ENCODE results near the gene CCSER1. TPM values are rescaled to one million over a fixed set of nuclear protein-coding genes. Genes with fewer than 3 reads are reported as not detected.

CCSER1 gene
- polyA plus RNA-seq, 1 donor from 2014 or later, result 20.8 TPM

GRCh38 chr4:90586799-90587198 is 459.6 kb downstream of the CCSER1 start:
- TF ChIP-seq EZH2 (IDR thresholded peaks at IDR 0.05; ENCODE audit: borderline replicate concordance, insufficient read depth, low read length, poor library complexity, severe bottlenecking), result no peak
- TF ChIP-seq RAD21 (conservative IDR thresholded peaks at IDR 0.05), result no peak
- TF ChIP-seq, protein P1, sequence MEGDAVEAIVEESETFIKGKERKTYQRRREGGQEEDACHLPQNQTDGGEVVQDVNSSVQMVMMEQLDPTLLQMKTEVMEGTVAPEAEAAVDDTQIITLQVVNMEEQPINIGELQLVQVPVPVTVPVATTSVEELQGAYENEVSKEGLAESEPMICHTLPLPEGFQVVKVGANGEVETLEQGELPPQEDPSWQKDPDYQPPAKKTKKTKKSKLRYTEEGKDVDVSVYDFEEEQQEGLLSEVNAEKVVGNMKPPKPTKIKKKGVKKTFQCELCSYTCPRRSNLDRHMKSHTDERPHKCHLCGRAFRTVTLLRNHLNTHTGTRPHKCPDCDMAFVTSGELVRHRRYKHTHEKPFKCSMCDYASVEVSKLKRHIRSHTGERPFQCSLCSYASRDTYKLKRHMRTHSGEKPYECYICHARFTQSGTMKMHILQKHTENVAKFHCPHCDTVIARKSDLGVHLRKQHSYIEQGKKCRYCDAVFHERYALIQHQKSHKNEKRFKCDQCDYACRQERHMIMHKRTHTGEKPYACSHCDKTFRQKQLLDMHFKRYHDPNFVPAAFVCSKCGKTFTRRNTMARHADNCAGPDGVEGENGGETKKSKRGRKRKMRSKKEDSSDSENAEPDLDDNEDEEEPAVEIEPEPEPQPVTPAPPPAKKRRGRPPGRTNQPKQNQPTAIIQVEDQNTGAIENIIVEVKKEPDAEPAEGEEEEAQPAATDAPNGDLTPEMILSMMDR (IDR thresholded peaks at IDR 0.05; ENCODE audit: poor library complexity, severe bottlenecking), result no peak
- TF ChIP-seq, protein P2, sequence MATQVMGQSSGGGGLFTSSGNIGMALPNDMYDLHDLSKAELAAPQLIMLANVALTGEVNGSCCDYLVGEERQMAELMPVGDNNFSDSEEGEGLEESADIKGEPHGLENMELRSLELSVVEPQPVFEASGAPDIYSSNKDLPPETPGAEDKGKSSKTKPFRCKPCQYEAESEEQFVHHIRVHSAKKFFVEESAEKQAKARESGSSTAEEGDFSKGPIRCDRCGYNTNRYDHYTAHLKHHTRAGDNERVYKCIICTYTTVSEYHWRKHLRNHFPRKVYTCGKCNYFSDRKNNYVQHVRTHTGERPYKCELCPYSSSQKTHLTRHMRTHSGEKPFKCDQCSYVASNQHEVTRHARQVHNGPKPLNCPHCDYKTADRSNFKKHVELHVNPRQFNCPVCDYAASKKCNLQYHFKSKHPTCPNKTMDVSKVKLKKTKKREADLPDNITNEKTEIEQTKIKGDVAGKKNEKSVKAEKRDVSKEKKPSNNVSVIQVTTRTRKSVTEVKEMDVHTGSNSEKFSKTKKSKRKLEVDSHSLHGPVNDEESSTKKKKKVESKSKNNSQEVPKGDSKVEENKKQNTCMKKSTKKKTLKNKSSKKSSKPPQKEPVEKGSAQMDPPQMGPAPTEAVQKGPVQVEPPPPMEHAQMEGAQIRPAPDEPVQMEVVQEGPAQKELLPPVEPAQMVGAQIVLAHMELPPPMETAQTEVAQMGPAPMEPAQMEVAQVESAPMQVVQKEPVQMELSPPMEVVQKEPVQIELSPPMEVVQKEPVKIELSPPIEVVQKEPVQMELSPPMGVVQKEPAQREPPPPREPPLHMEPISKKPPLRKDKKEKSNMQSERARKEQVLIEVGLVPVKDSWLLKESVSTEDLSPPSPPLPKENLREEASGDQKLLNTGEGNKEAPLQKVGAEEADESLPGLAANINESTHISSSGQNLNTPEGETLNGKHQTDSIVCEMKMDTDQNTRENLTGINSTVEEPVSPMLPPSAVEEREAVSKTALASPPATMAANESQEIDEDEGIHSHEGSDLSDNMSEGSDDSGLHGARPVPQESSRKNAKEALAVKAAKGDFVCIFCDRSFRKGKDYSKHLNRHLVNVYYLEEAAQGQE (IDR thresholded peaks at IDR 0.05; ENCODE audit: borderline replicate concordance), result no peak
- TF ChIP-seq EP300 (conservative IDR thresholded peaks at IDR 0.05; ENCODE audit: poor library complexity, severe bottlenecking), result no peak
- no peak for TF ChIP-seq POLR2AphosphoS5 (IDR thresholded peaks at IDR 0.05)
- no peak overlapping the region for H3K4me2 ChIP-seq (ENCODE audit: low read length)
- no peak overlapping the region for H3K9ac ChIP-seq (ENCODE audit: low read length)
- H3K9me3 ChIP-seq (ENCODE audit: low read length), result no peaks in the 10 kb centered on the region
- H3K4me3 ChIP-seq (ENCODE audit: low read length), result no peak overlapping the region
- no peaks in the 10 kb centered on the region for H4K20me1 ChIP-seq (ENCODE audit: insufficient read depth)
- H2AFZ ChIP-seq (ENCODE audit: low read depth, low read length), result no peak overlapping the region
- H3K9me2 ChIP-seq (ENCODE audit: insufficient read depth, low read length), result no peaks in the 10 kb centered on the region
- H3K36me3 ChIP-seq (ENCODE audit: insufficient read depth, low read length), result no peaks in the 10 kb centered on the region
- H3K27me3 ChIP-seq (ENCODE audit: insufficient read depth, low read depth, low read length), result no peaks in the 10 kb centered on the region
- H3F3A ChIP-seq (ENCODE audit: insufficient read depth, low read length, poor library complexity, severe bottlenecking), result no peaks in the 10 kb centered on the region
- H3K79me2 ChIP-seq (replicated peaks; ENCODE audit: insufficient read depth, low read length), result no peaks in the 10 kb centered on the region
- H3K27ac ChIP-seq (ENCODE audit: low read length), result no peak overlapping the region

DNA sequence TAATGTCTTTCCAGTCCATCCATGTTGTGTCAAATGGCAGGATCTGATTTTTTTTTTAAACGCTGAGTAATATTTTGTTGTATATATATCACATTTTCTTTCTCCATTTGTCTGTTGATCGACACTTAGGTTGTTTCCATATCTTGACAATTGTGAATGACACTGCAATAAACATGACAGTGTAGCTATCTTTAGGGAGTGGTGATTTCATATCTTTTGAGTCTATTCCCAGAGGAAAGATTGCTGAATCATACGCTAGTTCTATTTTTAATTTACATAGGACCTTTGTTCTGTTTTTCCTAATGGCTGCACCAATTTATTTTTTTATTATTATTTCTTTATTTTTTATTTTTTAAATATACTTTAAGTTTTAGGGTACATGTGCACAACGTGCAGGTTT is 470.7 kb downstream of the CCSER1 start:
- no peak overlapping the region for H3K4me2 ChIP-seq (ENCODE audit: low read length)
- H3K4me3 ChIP-seq (ENCODE audit: low read length), result no peak overlapping the region
- no peaks in the 10 kb centered on the region for H4K20me1 ChIP-seq (ENCODE audit: insufficient read depth)
- no peak overlapping the region for H3K9ac ChIP-seq (ENCODE audit: low read length)
- H3K9me3 ChIP-seq (ENCODE audit: low read length), result no peaks in the 10 kb centered on the region
- H3K79me2 ChIP-seq (replicated peaks; ENCODE audit: insufficient read depth, low read length), result no peaks in the 10 kb centered on the region
- H3K36me3 ChIP-seq (ENCODE audit: insufficient read depth, low read length), result no peaks in the 10 kb centered on the region
- no peak overlapping the region for H2AFZ ChIP-seq (ENCODE audit: low read depth, low read length)
- H3K27ac ChIP-seq (ENCODE audit: low read length), result no peak overlapping the region
- TF ChIP-seq POLR2AphosphoS5 (IDR thresholded peaks at IDR 0.05), result peak; percentile 15
- TF ChIP-seq SMC3 (conservative IDR thresholded peaks at IDR 0.05; ENCODE audit: poor library complexity), result no peak
- H3K9me2 ChIP-seq (ENCODE audit: insufficient read depth, low read length), result no peaks in the 10 kb centered on the region
- H3K27me3 ChIP-seq (ENCODE audit: insufficient read depth, low read depth, low read length), result no peaks in the 10 kb centered on the region
- no peaks in the 10 kb centered on the region for H3F3A ChIP-seq (ENCODE audit: insufficient read depth, low read length, poor library complexity, severe bottlenecking)

DNA sequence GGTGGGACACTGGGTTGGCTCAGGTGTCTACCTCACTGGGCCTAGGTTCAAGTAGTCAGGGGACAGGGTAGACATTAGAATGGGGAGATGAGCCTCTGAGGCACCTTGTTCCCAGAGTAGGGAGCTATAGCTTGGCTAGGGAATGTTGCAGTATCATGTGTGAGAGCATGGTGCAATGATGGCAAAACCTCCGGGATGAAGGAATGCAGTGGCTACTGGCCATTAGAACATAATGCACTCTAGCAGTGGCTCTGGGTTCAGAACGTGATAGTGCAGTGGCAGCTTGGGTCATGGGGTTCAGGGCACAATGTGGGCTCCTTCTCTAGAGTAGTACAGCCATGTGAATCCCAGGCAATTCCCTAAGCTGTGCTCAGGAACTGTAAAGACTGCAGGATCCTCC is 471.5 kb downstream of the CCSER1 start:
- Histone ChIP-seq H3F3A (ENCODE audit: insufficient read depth, low read length, poor library complexity, severe bottlenecking) (no peaks in the 10 kb centered on the region), H3K9me3 (ENCODE audit: low read length) (no peaks in the 10 kb centered on the region), H3K36me3 (ENCODE audit: insufficient read depth, low read length) (no peaks in the 10 kb centered on the region), H3K9ac (ENCODE audit: low read length) (no peak overlapping the region), H3K4me2 (ENCODE audit: low read length) (no peak overlapping the region), H3K27ac (ENCODE audit: low read length) (no peak overlapping the region), H3K9me2 (ENCODE audit: insufficient read depth, low read length) (no peaks in the 10 kb centered on the region), H3K79me2 (replicated peaks; ENCODE audit: insufficient read depth, low read length) (no peaks in the 10 kb centered on the region), H2AFZ (ENCODE audit: low read depth, low read length) (no peak overlapping the region), H4K20me1 (ENCODE audit: insufficient read depth) (no peaks in the 10 kb centered on the region), H3K4me3 (ENCODE audit: low read length) (no peak overlapping the region), H3K27me3 (ENCODE audit: insufficient read depth, low read depth, low read length) (no peaks in the 10 kb centered on the region)
- no peak for TF ChIP-seq EP300 (conservative IDR thresholded peaks at IDR 0.05; ENCODE audit: poor library complexity, severe bottlenecking)
- TF ChIP-seq, protein P1 (IDR thresholded peaks at IDR 0.05; ENCODE audit: poor library complexity, severe bottlenecking), result no peak
- no peak for TF ChIP-seq POLR2AphosphoS5 (IDR thresholded peaks at IDR 0.05)
- TF ChIP-seq MXI1 (conservative IDR thresholded peaks at IDR 0.05; ENCODE audit: poor library complexity, severe bottlenecking), result no peak
- no peak for TF ChIP-seq TAF1 (IDR thresholded peaks at IDR 0.05; ENCODE audit: low read depth)

All from neural cell (in vitro differentiated cells).